SHP77 (cell line): ENCODE results near the gene PXDN.
A peak's percentile ranks its signal among the peaks of the same experiment; 100 is the strongest.

Source experiments
- DNase-seq, 2 experiments: peaks; one replicate each; lab custom pipeline; 2025; lab: John Stamatoyannopoulos, UW

The PXDN gene

GRCh38 chr2:1755436-1756191 is 11.3 kb upstream of the PXDN start:
- no peak for DNase-seq

GRCh38 chr2:1754461-1755170 is 10.3 kb upstream of the PXDN start:
- DNase-seq: no peak

GRCh38 chr2:1754046-1754445 is 9.7 kb upstream of the PXDN start:
- DNase-seq: no peak

GRCh38 chr2:1752751-1753150 is 8.4 kb upstream of the PXDN start:
- DNase-seq: peak; percentile 28 to 70

GRCh38 chr2:1751767-1752725 is 7.7 kb upstream of the PXDN start:
- no peak for DNase-seq

GRCh38 chr2:1750933-1751766 is 6.8 kb upstream of the PXDN start:
- DNase-seq: peak; percentile 90 to 95

GRCh38 chr2:1750270-1750932 is 6.1 kb upstream of the PXDN start:
- no peak for DNase-seq

GRCh38 chr2:1749489-1750119 is 5.3 kb upstream of the PXDN start:
- no peak for DNase-seq

GRCh38 chr2:1748741-1749488 is 4.6 kb upstream of the PXDN start:
- DNase-seq: no peak

GRCh38 chr2:1748176-1748740 is 3.9 kb upstream of the PXDN start:
- no peak for DNase-seq

- DNase-seq: no peak
Observed at GRCh38 chr2:1747065-1747941, 3.0 kb upstream of the PXDN start.

GRCh38 chr2:1746174-1747064 is 2.1 kb upstream of the PXDN start:
- no peak for DNase-seq

GRCh38 chr2:1745171-1746023 is 1.1 kb upstream of the PXDN start:
- no peak for DNase-seq

GRCh38 chr2:1744151-1744445 is 217 bp downstream of the PXDN start:
- no peak for DNase-seq

- no peak for DNase-seq
Observed at GRCh38 chr2:1743396-1744150, 742 bp downstream of the PXDN start.
